ENCODE results near the gene AKR1C4. TPM values are rescaled to one million over a fixed set of nuclear protein-coding genes. Genes with fewer than 3 reads are reported as not detected.

AKR1C4 gene
- total RNA-seq, 1 experiment from 2014 or later = not detected

- H3K4me1 Mint-ChIP-seq = no peaks in the 10 kb centered on the region
- Histone ChIP-seq H3K4ac (ENCODE audit: low read depth, low read length) (no peak overlapping the region), H3K79me2 (ENCODE audit: insufficient read depth, low read length) (no peaks in the 10 kb centered on the region), H4K91ac (ENCODE audit: insufficient read length, low read depth, low read length) (no peak overlapping the region), H2BK5ac (ENCODE audit: insufficient read length, low read length) (no peak overlapping the region), H3K79me1 (ENCODE audit: insufficient read depth, low read depth, low read length, poor library complexity, severe bottlenecking) (no peaks in the 10 kb centered on the region), H3K14ac (ENCODE audit: insufficient read depth, low read length) (no peak overlapping the region), H3K23me2 (ENCODE audit: insufficient read length, low read depth, low read length, poor library complexity, severe bottlenecking) (no peaks in the 10 kb centered on the region), H4K5ac (ENCODE audit: insufficient read length, low read depth, low read length) (no peak overlapping the region), H2BK12ac (ENCODE audit: insufficient read length, low read depth, low read length) (no peak overlapping the region), H2AK5ac (ENCODE audit: insufficient read length, low read length) (no peak overlapping the region), H2BK120ac (ENCODE audit: low read depth, low read length, poor library complexity, severe bottlenecking) (no peak overlapping the region), H3T11ph (ENCODE audit: low read length) (no peak overlapping the region), H3K56ac (ENCODE audit: insufficient read length, low read depth, low read length) (no peak overlapping the region), H4K20me1 (ENCODE audit: control insufficient read depth, insufficient read depth, insufficient read length) (no peaks in the 10 kb centered on the region), H3K9me3 (ENCODE audit: control insufficient read depth, low read depth, low read length) (no peaks in the 10 kb centered on the region), H3K4me2 (ENCODE audit: insufficient read depth, insufficient read length, low read length) (no peak overlapping the region), H3K9ac (ENCODE audit: extremely low read depth, insufficient read length, low read length) (no peak overlapping the region), H3K18ac (ENCODE audit: insufficient read length, low read depth, low read length) (no peak overlapping the region), H3K4me1 (ENCODE audit: insufficient read depth, low read length) (no peaks in the 10 kb centered on the region), H4K8ac (replicated peaks; ENCODE audit: insufficient read length, low read depth, low read length) (no peak overlapping the region), H3K23ac (ENCODE audit: insufficient read length, low read depth, low read length) (no peak overlapping the region), H3K27me3 (ENCODE audit: insufficient read depth, low read length) (no peaks in the 10 kb centered on the region), H2AFZ (ENCODE audit: low read length) (no peak overlapping the region), H3K27ac (ENCODE audit: insufficient read length, low read depth, low read length) (no peak overlapping the region), H2BK20ac (ENCODE audit: low read depth, low read length, poor library complexity, severe bottlenecking) (no peak overlapping the region), H2BK15ac (ENCODE audit: low read depth, low read length) (no peak overlapping the region)
- H3K4me3 Mint-ChIP-seq = no peak overlapping the region
- no CpG with 5 or more reads among the region's 5 CpGs for WGBS (ENCODE audit: extremely low coverage, insufficient read length, low lambda C conversion rate)
- no peaks in the 10 kb centered on the region; the same call in 1 of the 2 replicates for H3K27me3 Mint-ChIP-seq (ENCODE audit: low read depth)
- H3K36me3 Mint-ChIP-seq (ENCODE audit: insufficient read depth in 1 of 3, low read depth in 3 of 3) = peaks cover 0 to 12% (median 0%) of the 10 kb centered on the region in 3 experiments; a peak in 4 of 7 replicates
- H3K27ac Mint-ChIP-seq = no peak overlapping the region
- peaks cover 38 to 56% of the 10 kb centered on the region in 2 experiments for H3K9me3 Mint-ChIP-seq
- DNase-seq = no peak
- TF ChIP-seq CTCF (conservative IDR thresholded peaks at IDR 0.05) = no peak
These were observed 63.4 kb downstream of the AKR1C4 start for GRCh38 chr10:5259952-5260578.

All from H9 (cell line).